Hepatocyte (in vitro differentiated cells): Measurements from ENCODE around the gene ACOT12. TPM values are rescaled to one million over a fixed set of nuclear protein-coding genes. Genes with fewer than 3 reads are reported as not detected.

ENCODE experiments used
- DNase-seq: peaks from one replicate; pipeline ENCODE4 v3.0.0-alpha.2; 2016; ENCODE audit warnings: low spot score
- H2AFZ ChIP-seq: fragments of 200-600 bp; sonication (generic); 2 replicates; pipeline ENCODE4 v1.6.0; 2016; ENCODE audit warnings: antibody characterized with exemption, mild to moderate bottlenecking
- H3K27ac ChIP-seq: fragments of 200-600 bp; sonication (generic); 2 replicates; pipeline ENCODE4 v1.5.1; 2016; ENCODE audit warnings: mild to moderate bottlenecking
- H3K27me3 ChIP-seq: fragments of 200-600 bp; sonication (generic); 2 replicates; pipeline ENCODE4 v1.6.1; 2016
- H3K36me3 ChIP-seq: fragments of 200-600 bp; sonication (generic); replicated peaks from 2 replicates; pipeline ENCODE4 v1.5.1; 2016; ENCODE audit warnings: low read depth; ENCODE audit not compliant: insufficient read depth
- H3K4me1 ChIP-seq: fragments of 200-600 bp; sonication (generic); 2 replicates; pipeline ENCODE4 v1.5.1; 2016; ENCODE audit warnings: mild to moderate bottlenecking, moderate library complexity; ENCODE audit not compliant: insufficient read depth
- H3K4me2 ChIP-seq: fragments of 200-600 bp; sonication (generic); 2 replicates; pipeline ENCODE4 v1.6.0; 2016
- H3K4me3 ChIP-seq: fragments of 200-600 bp; sonication (generic); 2 replicates; pipeline ENCODE4 v1.5.1; 2016; ENCODE audit warnings: mild to moderate bottlenecking
- H3K79me2 ChIP-seq: fragments of 200-600 bp; sonication (generic); 2 replicates; pipeline ENCODE4 v1.6.0; 2017; ENCODE audit warnings: mild to moderate bottlenecking
- H3K9me2 ChIP-seq: fragments of 200-600 bp; sonication (generic); replicated peaks from 2 replicates; pipeline ENCODE4 v1.6.0; 2017; ENCODE audit warnings: mild to moderate bottlenecking; ENCODE audit not compliant: insufficient read depth
- H3K9me3 ChIP-seq: fragments of 200-600 bp; sonication (generic); 2 replicates; pipeline ENCODE4 v1.5.1; 2016; ENCODE audit warnings: low read depth, mild to moderate bottlenecking
- H4K20me1 ChIP-seq: fragments of 200-600 bp; sonication (generic); 2 replicates; pipeline ENCODE4 v1.6.0; 2016; ENCODE audit warnings: mild to moderate bottlenecking; ENCODE audit not compliant: insufficient read depth, poor library complexity, severe bottlenecking
- EZH2 ChIP-seq: fragments of 200-600 bp; sonication (generic); IDR thresholded peaks from 2 replicates; pipeline ENCODE4 v1.6.1; 2016; ENCODE audit warnings: antibody characterized with exemption, mild to moderate bottlenecking, borderline replicate concordance
- EZH2phosphoT487 ChIP-seq: fragments of 200-600 bp; sonication (generic); IDR thresholded peaks from one replicate; pipeline ENCODE4 v1.6.1; 2018; ENCODE audit warnings: antibody characterized with exemption, mild to moderate bottlenecking, low read depth, moderate library complexity; ENCODE audit not compliant: unreplicated experiment, severe bottlenecking
- WGBS: methylation state at CpG from one replicate; pipeline ENCODE4 v1.1.6; 2016; ENCODE audit warnings: low lambda C conversion rate; ENCODE audit errors: missing lambda C conversion rate; 5-methylcytosine and 5-hydroxymethylcytosine counted together
- polyA plus RNA-seq: library from polyadenylated mRNA; unstranded; fragments of >200 nt; fragmentation: Nextera tagmentation; extraction: Ambion mirVana; gene quantifications from 2 replicates; pipeline ENCODE4 v1.2.1, GENCODE V29; 2016
- total RNA-seq: library from RNA; depleted of rRNA; stranded (reverse); fragments of >200 nt; gene quantifications from 2 replicates; pipeline ENCODE4 v1.2.3, GENCODE V29; 2014
- TF ChIP-seq, protein P1 (sequence below): fragments of 200-600 bp; sonication (generic); IDR thresholded peaks from 2 replicates; pipeline ENCODE4 v1.5.1; 2016; ENCODE audit warnings: antibody characterized with exemption, mild to moderate bottlenecking; ENCODE audit not compliant: poor library complexity

ACOT12 gene
- total and polyA plus RNA-seq, 2 experiments from 2014 or later = 2.9 to 10.2 TPM

DNA sequence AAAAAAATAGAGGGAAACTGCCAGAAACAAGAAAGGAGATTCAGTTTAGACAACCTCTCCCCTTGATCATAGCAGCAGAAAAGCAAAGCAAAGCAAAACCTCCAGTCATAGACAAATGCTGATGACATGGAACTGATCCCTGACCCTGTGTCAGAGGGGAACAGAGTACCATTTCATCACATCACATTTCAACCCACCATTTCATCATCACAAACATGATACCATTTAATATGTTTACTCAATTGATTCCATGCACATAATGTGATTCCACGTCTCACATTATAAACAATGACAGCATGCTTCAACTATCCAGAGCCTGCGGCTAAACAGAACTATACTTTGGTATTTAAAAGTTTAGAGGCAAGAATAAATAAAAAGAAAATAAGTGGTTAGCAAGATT lies 28.7 kb upstream of the ACOT12 start:
- no peak for TF ChIP-seq EZH2phosphoT487
- TF ChIP-seq, protein P1, sequence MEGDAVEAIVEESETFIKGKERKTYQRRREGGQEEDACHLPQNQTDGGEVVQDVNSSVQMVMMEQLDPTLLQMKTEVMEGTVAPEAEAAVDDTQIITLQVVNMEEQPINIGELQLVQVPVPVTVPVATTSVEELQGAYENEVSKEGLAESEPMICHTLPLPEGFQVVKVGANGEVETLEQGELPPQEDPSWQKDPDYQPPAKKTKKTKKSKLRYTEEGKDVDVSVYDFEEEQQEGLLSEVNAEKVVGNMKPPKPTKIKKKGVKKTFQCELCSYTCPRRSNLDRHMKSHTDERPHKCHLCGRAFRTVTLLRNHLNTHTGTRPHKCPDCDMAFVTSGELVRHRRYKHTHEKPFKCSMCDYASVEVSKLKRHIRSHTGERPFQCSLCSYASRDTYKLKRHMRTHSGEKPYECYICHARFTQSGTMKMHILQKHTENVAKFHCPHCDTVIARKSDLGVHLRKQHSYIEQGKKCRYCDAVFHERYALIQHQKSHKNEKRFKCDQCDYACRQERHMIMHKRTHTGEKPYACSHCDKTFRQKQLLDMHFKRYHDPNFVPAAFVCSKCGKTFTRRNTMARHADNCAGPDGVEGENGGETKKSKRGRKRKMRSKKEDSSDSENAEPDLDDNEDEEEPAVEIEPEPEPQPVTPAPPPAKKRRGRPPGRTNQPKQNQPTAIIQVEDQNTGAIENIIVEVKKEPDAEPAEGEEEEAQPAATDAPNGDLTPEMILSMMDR = no peak
- no peak for TF ChIP-seq EZH2

DNA sequence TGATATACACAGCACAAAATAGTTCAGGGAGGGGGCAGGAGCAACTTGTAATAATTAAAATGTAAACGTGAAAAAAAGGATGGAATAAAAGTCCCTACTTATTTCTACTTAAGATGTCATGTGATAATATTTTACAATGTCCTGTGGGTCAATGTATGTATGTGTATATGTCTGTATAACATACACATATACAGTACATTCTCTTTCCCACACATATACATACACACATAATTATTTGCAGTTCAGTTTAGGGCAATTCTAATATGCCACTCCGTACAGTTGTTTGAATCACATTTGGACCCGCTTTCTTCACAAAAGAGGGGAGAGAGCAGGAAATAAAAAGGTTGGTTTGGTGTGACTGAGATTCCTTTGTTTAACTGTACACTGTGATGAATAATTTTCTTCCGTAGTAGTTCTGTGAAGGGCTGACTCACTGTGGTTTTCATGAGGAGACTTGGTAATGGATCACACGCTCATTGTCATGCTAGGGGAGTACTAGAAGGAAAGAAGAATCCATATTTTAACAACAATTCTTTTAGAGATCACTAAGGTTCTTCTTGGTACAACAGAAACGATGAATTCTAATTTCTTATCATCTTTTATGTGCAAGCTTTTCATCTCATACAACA lies 26.2 kb upstream of the ACOT12 start:
- Histone ChIP-seq H3K27me3 (no peaks in the 10 kb centered on the region), H3K36me3 (no peaks in the 10 kb centered on the region), H2AFZ (no peak overlapping the region), H3K9me2 (no peaks in the 10 kb centered on the region), H3K9me3 (no peaks in the 10 kb centered on the region), H3K4me1 (no peaks in the 10 kb centered on the region), H4K20me1 (no peaks in the 10 kb centered on the region), H3K4me3 (no peak overlapping the region), H3K79me2 (no peaks in the 10 kb centered on the region), H3K4me2 (no peak overlapping the region), H3K27ac (no peak overlapping the region)
- 83% methylated on average over 6 of the region's 6 CpGs for WGBS
- no peak for DNase-seq
- TF ChIP-seq EZH2phosphoT487 = no peak
- TF ChIP-seq, protein P1 = no peak
- no peak for TF ChIP-seq EZH2

More for the DNA sequence above, 28.7 kb upstream of the ACOT12 start:
- Histone ChIP-seq H3K4me2 (no peak overlapping the region), H3K4me1 (peaks cover 7% of the 10 kb centered on the region), H3K9me3 (no peaks in the 10 kb centered on the region), H3K36me3 (no peaks in the 10 kb centered on the region), H3K27ac (peak overlapping the region; percentile 42), H3K9me2 (no peaks in the 10 kb centered on the region), H3K4me3 (no peak overlapping the region), H4K20me1 (no peaks in the 10 kb centered on the region), H3K27me3 (no peaks in the 10 kb centered on the region), H3K79me2 (no peaks in the 10 kb centered on the region), H2AFZ (no peak overlapping the region)
- peak; percentile 23 for DNase-seq
- 34% methylated on average over 2 of the region's 2 CpGs for WGBS

DNA sequence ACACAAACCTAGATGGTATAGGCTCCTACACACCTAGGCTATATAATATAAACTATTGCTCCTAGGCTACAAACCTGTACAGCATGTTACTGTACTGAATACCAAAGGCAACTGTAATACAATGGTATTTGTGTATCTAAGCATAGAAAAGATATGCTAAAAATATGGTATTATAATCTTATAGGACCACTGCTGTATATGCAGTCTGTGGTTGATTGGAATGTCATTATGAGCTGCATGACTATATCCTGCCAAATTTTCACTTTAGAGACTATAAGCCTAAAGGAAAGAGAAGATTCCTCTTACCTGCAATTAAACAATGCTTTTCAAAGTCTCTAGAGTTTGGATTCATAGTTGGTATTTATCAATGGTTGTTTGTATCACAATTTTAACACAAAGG lies 24.7 kb upstream of the ACOT12 start:
- Histone ChIP-seq H3K27ac (no peak overlapping the region), H2AFZ (no peak overlapping the region), H3K36me3 (no peaks in the 10 kb centered on the region), H3K4me3 (no peak overlapping the region), H3K79me2 (no peaks in the 10 kb centered on the region), H3K9me2 (no peaks in the 10 kb centered on the region), H3K4me2 (no peak overlapping the region), H3K9me3 (no peaks in the 10 kb centered on the region), H3K4me1 (no peaks in the 10 kb centered on the region), H3K27me3 (no peaks in the 10 kb centered on the region), H4K20me1 (no peaks in the 10 kb centered on the region)
- DNase-seq = no peak
- TF ChIP-seq EZH2phosphoT487 (no peak), EZH2 (no peak)
- TF ChIP-seq, protein P1 = no peak
